ENCODE measurements around the gene GC.
"Not testable (repeated sequence)": the region's sequence is repeated elsewhere in the genome, so short reads cannot be mapped to it uniquely, and the experiment has no call there.

The GC gene, protein sequence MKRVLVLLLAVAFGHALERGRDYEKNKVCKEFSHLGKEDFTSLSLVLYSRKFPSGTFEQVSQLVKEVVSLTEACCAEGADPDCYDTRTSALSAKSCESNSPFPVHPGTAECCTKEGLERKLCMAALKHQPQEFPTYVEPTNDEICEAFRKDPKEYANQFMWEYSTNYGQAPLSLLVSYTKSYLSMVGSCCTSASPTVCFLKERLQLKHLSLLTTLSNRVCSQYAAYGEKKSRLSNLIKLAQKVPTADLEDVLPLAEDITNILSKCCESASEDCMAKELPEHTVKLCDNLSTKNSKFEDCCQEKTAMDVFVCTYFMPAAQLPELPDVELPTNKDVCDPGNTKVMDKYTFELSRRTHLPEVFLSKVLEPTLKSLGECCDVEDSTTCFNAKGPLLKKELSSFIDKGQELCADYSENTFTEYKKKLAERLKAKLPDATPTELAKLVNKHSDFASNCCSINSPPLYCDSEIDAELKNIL

DNA sequence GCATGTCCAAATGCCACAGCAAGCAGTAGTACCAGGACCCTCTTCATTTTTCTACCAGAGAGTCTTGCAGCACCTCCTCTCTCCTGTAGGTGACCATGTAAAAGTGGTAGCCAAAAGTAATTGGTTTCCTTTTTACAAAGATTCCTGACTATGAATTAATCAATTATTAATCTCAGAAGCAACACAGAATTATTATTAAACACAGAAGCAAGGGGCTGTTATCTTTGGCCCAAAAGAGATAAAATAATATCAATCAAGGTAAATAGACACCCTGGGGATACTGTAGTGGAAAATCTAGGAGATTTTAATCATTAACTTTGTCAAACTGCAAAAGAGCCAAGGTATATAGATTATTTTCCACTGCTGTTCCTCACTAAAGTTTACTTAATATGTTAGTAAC, at the start of gene GC:
Gene GC, minus strand, starts transcription at position 108 of the 400 bp plus-strand sequence. Its CDS starts 61 bp downstream, at position 47.
- no peak for DNase-seq (ENCODE audit: low read depth in 2 of 2)

DNA sequence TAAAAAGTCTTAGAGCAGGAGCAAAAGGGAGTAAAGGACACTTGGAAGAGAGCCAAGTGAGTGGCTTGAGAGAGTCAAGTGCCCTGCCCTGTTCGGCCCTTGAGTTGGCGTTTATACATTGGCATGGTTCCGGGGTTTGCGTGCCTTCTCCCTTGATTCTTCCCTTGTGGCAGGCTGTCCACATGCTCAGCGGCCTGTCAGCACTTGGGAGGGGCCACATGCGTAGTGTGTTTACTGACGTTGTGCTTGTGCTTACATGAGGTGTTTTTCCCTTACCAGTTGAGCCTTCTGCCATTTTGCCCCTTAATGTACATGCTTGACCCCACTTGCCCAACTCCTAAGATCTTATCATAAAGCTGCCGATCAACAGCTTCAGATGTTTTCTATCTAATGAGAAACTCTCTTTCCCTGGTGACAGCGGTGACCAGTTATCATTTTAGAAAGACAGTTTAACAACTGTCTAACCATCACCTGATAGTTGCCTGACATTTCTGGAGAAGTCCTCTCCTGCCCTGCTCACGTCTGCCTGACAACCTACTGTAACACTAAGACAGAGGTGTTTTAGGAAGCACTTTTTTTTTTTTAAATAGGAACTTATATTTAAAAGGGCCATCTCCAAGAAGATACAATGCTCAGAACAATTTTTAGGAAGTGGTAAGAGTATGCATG, 49.5 kb upstream of the GC start:
- DNase-seq (ENCODE audit: low read depth in 2 of 2), result no peak

DNA sequence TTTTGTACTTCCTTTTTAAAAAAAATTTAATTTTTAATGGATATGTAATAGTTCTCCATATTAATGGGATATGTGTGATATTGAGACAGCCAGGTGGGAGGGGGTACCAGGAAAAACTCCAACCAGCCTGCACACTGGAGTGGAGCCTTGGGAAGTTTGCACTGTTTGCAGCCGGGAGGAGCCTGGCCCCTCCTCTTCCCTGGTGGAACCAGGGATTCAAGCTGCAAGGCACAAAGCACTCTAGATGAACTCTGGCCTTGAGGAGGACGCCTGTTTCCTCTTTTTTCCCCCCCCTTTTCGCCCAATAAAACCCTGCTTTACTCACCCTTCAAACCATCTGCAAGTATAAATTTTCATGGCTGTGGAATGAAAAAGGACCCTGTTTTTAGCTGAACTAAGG, 48.2 kb upstream of the GC start:
- DNase-seq (ENCODE audit: low read depth in 2 of 2), result no peak

DNA sequence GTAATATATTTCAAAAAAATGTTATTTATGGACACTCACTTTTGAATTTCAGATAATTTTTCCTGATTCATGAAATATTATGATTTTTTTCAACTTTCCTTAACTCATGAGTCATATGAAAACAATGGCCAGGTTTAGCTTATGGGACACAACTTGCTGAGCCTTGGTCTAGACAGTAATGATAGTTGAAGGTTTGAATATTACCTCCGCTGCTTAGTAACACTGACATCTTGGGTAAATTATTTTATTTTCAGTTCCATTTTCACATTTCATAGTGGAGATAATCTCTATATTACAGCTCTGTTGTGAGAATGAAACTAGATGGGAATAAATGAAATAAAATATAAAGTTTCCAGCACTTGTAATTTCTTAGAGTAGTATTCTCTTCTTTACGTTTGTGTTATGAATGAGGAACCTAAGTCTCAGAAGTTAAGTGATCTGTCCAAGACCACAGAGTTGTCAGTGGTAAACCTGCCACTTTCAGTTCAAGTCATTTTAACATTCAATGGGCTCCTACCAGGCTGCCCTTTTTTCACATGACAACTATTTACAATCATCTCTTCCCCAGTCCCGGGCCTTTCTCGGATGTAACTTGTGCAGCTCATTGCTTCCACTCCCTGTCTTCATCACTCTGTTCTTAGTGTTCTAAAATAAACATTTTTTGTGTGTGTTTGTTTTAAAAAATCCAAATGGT, 46.8 kb upstream of the GC start:
- no peak for DNase-seq (ENCODE audit: low read depth in 2 of 2)

DNA sequence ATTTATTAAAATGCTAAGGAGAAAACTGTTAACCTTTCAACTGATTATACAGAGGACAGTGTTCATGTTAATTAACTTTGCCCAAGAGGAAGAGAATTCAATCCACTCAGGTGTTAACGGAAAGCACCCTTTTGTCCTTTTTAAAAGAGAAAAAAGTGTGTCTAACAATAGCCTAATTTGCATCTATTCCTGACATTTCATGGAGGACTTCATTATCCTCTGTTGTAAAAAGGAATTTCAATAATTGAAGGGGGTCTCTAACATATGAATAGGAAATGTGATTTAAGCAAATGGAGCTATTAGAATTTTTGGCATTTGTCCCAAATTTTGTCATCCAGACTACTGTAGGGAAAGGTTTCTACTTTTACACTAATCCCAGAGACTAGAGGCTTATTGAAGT, 44.6 kb upstream of the GC start:
- no peak for DNase-seq (ENCODE audit: low read depth in 2 of 2)

DNA sequence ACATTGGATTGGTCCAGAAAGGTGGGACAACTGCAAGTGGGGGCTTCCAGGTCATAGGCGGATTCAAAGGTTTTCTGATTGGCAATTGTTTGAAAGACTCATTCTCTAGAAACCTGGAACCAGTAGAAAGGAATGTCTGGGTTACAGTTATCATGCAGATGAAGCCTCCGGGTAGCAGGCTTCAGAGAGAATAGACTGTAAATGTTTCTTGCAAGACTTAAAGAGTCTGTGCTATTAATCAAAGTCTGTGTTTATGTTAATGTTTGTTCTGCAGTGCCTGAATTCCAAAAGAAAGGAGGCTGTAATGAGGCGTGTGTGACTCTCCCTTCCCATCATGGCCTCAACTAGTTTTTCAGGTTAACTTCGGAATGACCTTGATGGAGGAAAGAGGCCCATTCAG, 43.9 kb upstream of the GC start:
- no peak for DNase-seq (ENCODE audit: low read depth in 2 of 2)

DNA sequence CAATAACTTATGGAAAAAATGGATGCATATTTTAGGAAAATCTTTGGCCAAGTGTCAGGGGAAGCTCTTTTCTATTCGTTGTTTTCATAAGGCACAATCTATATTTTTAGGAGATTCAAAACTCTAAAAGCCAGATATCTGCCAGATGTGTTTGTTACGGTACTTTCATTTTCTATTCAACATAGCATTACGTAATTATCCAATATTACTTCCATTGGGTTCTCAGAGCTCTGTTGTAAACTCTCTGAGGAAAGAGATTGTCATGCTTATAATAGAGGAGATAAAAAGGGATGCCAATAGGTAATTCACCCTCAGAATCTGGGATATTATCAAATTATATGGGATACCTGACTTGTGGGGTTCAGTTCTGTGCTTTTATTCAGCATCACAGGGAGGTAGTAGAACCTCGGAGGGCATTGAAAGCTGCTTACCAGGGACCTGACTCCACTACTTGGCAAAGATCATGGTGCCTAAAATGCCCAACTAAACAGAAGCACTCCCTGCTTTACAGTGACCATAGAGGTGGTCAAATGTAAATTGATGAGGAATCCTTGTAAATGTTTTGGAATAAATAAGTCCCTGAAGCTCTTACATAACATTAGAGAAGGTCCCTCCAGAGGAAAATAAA, 32.9 kb upstream of the GC start:
- DNase-seq (ENCODE audit: low read depth in 2 of 2), result no peak

DNA sequence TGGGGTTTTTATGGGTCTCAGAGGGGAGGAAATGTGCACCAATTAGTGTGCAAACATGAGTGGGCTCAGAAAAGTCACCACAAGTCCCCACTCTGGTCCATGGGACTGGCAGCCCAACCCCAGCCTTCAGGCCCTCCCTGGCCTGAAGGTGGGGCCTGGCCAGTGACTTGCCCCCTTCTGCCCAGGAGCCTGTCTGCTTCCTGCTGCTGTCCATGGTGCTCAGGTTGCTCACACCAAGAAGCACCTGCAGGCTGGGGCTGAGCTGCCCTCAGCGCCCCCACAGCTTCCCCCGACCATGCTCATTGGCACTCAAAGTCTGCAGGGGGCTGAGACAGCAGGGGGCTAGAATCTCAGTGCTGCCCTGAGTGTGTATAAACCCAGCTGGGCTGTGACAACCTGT, 30.6 kb upstream of the GC start:
- DNase-seq (ENCODE audit: low read depth in 2 of 2), result no peak

DNA sequence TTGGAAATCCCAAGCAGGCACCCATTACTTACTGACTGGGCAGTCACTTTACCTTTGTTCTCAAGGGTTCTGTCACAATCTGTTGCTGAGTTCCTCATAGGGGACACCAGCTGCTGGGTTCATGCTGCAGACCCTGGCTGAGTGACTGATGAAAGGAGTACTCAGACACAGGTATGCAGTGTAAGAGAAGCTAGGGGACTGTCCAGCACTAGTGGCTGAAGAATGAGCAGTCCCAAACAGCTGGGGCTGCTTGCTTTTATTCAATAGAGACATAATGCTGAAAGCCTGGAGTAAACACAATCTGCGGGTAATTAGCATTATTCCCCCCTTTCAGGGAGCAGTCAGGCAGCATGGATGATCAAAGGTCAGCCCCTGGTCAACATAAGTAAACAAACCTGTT, 25.9 kb upstream of the GC start:
- not testable (repeated sequence) for DNase-seq (ENCODE audit: low read depth in 2 of 2)

DNA sequence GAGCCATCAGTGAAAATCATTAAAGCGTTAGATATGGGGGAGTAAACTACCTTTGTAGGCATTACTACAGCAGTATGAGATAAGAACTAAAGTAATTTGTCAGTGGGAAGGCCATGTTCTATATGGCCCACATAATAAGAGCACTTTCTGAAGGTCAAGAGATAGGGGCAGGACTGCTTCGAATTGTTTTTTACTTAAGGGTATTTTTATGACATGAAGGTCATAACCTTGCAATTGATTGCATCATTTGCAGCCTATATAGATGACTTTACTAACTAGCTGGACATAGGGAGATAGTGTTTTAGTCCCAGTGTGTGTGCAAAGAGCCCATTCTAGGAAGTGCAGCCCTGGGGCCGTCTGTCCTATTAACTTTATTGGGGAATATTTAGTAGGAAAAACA, 23.6 kb upstream of the GC start:
- no peak for DNase-seq (ENCODE audit: low read depth in 2 of 2)

DNA sequence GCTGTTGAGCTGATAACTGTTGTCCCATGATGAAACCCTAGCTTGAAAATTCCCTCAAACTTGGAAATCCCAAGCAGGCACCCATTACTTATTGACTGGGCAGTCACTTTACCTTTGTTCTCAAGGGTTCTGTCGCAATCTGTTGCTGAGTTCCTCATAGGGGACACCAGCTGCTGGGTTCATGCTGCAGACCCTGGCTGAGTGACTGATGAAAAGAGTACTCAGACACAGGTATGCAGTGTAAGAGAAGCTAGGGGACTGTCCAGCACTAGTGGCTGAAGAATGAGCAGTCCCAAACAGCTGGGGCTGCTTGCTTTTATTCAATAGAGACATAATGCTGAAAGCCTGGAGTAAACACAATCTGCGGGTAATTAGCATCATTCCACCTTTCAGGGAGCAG, 21.4 kb upstream of the GC start:
- DNase-seq (ENCODE audit: low read depth in 2 of 2), result not testable (repeated sequence)

DNA sequence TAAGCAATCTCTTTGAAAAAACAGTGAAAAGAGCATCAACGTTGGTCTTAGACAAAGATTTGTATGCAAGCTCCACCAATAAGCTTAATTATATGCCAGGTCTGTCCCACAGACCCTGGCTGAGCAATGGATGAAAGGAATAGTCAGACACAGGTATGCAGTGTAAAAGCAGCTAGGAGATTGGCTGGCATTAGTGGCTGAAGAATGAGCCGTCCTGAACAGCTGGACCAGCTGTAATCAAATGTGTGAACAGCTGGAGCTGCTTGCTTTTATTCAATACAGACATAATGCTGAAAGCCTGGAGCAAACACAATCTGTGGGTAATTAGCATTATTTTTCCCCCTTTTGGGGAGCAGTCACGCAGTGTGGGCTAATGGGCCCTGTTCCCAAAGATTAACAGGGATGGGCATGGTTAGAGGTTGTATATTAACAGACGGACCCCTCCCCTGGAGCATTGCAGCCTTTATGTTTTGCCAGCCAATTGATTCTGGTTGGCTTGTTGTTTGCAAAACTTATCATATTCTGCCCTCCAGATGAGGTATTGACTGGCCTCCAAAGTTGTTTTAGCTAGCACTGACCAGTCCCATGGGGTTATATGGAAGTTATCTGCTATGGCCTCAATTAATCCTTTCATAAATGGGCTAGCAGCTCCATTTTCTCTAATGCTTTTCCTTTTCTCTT, 20.3 kb upstream of the GC start:
- DNase-seq (ENCODE audit: low read depth in 2 of 2), result not testable (repeated sequence)

DNA sequence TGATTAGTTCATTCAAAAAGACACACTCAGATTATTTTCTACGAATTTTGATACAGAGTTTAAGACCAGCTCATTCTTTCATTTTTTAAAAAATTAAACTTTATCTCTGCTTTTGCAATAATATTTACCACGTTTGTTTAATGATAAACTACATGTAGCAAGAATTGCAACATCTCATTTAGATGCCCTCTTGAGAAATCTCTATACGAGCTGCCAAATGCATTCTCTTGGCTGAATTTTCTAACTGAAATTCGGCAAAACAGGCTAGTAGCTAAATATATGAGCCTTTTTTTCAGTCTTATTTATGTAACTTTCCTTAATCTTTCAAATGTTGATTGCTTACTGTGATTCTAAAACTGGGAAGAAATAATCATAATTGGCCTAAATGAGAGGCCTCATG, 2.1 kb upstream of the GC start:
- DNase-seq (ENCODE audit: low read depth in 2 of 2), result no peak

DNA sequence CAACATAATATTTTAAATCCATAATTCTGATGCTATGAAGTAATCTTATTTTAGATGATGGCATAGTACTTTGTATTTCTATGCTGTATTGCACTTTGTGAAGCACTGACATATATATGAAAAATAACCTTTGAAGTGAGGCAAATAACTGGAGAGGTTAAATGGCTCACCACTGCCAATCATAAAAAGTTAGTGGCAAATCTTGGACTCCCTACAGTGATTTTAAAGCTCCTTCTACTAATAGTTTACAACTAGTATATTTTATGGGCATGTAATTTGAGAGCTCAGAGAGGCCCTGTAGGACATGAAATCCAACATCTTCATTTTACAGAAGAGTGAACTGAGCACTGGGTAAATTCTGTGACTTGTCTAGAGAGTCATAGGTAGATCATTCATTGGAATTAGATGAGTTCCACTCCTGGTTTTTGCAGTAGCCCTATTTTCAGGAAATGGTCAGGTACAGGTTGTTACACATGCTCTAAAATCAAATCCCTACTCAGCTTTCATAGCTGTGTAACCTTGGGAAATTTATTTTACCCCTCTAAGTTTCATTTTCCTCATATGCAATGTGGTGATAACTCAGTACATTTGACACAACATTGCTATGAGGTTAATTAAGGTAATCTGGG, 804 bp upstream of the GC start:
- DNase-seq (ENCODE audit: low read depth in 2 of 2), result no peak

DNA sequence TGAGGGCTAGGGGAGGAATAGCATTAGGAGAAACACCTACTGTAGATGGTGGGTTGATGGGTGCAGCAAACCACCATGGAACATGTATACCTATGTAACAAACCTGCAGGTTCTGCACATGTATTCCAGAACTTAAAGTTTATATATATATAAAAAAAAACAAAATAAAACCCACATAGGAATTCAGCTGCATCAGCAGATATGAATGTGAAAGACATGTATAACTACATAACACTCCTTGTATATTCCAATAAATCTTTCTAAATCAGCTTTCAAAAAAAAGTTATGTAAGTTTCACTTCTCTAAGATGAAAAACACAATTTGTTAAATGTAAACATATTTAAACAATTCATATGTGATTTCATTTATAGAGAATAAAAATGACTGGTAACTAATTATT, 6.0 kb downstream of the GC start:
- no peak for DNase-seq (ENCODE audit: low read depth in 2 of 2)

DNA sequence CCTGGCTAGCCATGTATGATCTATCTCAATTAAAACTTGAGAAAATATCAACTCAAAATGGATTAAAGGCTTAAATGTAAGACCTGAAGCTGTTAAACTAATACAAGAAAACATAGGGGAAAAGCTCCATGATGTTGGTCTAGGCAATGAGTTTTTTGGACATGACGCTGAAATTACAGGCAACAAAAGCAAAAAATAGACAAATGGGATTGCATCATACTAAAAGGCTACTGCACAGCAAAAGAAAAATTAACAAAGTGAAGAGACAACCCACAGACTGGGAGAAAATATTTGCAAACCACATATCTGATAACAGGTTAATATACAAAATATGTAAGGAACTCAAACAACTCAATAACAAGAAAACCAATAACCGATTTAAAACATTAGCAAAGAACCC, 8.4 kb downstream of the GC start:
- DNase-seq (ENCODE audit: low read depth in 2 of 2), result no peak

DNA sequence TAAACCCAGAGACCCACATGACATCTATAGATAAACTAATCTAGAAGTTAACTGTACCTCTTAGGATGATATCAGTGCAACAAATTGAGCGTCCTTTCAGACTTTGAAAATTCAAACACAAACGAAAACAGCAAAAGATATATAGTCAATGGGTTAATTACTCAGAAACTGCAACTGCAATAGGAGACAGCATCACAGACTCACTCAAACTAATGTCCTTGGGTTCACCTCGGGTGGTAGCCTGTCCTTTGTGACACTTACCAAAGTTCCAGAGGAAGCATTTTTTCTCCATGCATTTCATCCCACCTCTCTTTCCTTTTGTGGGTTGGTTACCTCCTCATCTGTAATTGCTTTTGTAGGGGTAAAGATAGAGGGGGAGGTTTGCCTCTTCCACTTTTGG, 9.7 kb downstream of the GC start:
- DNase-seq (ENCODE audit: low read depth in 2 of 2), result no peak

DNA sequence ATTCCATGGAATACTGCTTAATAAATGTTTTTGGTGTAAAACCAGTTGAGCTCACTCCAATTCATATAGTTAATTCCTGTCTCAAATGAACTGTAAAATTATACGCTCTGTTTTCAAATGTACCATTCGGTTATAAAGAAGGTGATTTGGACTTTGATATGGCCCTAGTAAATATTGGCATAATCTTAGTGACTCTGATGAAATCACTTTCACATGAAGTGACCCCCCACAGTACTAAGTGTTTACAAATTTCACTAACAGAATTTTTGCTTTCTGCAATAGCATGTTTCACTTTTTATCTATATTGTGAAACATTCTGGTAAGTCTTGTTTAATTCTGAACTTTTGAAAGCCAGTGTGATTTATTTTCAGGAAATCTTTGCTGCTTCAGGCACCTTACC, 10.9 kb downstream of the GC start:
- DNase-seq (ENCODE audit: low read depth in 2 of 2), result no peak

DNA sequence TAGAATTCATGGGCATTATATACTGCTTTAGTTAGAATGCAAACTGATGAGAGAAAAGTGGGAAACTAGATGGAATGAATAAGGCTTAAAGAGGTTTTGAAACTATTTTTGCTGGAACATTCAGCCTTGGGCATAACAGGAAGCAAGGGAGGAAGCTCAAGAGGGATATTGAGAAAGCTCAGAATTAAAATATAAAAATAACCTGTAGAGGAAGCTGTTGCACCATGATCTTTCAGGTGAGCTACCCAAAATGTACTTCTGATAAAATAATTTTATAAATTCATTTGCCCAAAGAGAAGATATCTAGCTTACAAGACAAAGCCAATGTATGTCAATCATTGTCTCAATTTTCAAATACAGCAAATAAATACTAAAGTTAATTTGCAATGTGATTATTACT, 11.3 kb downstream of the GC start:
- no peak for DNase-seq (ENCODE audit: low read depth in 2 of 2)

DNA sequence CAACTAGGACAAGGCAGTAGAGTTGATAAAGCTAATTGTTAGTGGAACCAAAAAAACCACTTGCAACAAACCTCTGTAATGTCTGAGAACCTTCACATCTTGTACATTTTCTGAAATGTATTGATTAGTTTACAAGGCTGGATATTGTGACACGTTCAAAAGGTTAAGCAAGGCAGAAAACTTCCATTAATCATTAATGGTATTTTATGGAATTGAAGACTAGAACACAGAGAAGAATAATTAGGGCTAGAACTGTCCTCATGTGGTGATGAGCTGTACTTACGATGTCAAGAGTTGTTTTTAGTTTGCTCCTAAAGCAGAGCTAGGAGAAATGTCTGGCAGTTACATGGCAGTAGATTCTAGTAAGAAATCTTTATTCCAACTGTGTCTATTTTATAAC, 12.3 kb downstream of the GC start:
- no peak for DNase-seq (ENCODE audit: low read depth in 2 of 2)

DNA sequence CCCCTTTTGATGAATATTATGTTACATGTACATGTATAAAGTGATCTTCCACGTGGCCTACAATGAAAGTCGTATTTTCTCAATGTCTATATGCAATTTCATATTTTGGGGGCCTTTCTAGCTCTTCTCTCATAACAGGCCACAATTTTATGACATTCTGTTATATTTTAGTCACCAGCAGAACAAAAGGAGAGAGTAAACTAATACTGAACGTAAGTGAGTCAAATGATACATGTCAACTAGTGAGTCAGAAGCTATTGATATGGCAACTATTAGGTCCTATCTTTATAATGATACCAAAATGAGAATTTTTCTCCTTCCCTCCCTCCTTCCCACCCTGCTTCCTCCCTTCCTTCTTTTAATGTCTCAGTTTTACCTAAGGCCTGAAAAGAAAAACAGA, 14.4 kb downstream of the GC start:
- no peak for DNase-seq (ENCODE audit: low read depth in 2 of 2)
